Endothelial cell of umbilical vein (primary cell): Measurements from ENCODE around the gene NATD1. TPM values are rescaled to one million over a fixed set of nuclear protein-coding genes. Genes with fewer than 3 reads are reported as not detected.

ENCODE experiments used
- BruUV-seq: library from RNA; stranded (reverse); fragments of 400-500 nt; replicated peaks from 2 replicates; lab custom pipeline; 2021; lab: Mats Ljungman, UMichigan
- CTCF ChIA-PET: fragments of 300-600, 350-600 bp; sonication (Branson Sonifier 250); formaldehyde crosslinking; loops from one replicate; lab custom pipeline; 2021; ENCODE audit warnings: antibody characterized with exemption, inconsistent platforms; lab: Charles Lee
- POLR2A ChIA-PET: fragments of 300-600, 350-600 bp; sonication (Branson Sonifier 250); formaldehyde crosslinking; loops from one replicate; lab custom pipeline; 2021; ENCODE audit warnings: antibody characterized with exemption, inconsistent platforms; lab: Charles Lee
- DNase-seq: peaks from one replicate; pipeline ENCODE4 v3.0.0-alpha.2; 2011; ENCODE audit warnings: low read depth, low spot score
- FAIRE-seq: peaks from 2 replicates; lab custom pipeline; 2011; peaks lifted over from hg19 to GRCh38; lab: Jason Lieb, UNC
- H2AFZ ChIP-seq: 2 replicates; pipeline ENCODE4 v1.6.0; 2012; ENCODE audit warnings: low read depth, low read length, control low read depth, inconsistent platforms
- H3K27ac ChIP-seq: 2 replicates; pipeline ENCODE4 v1.5.1; 2011; ENCODE audit warnings: low read depth, mild to moderate bottlenecking, control low read depth, low read length, moderate library complexity; ENCODE audit not compliant: insufficient read depth
- H3K27me3 ChIP-seq, 2 experiments: 2 replicates each; pipeline versions ENCODE4 v1.6.0 to v1.6.1; 2011; ENCODE audit warnings: low read length in 2 of 2, mixed read lengths in 1 of 2; ENCODE audit not compliant: control insufficient read depth in 2 of 2, insufficient read depth in 2 of 2
- H3K36me3 ChIP-seq, 2 experiments: 2 replicates in 1 of 2; 3 replicates in 1 of 2; pipeline ENCODE4 v1.5.1; 2011; ENCODE audit warnings: low read length in 2 of 2, mild to moderate bottlenecking in 1 of 2, moderate library complexity in 1 of 2; ENCODE audit not compliant: control insufficient read depth in 2 of 2, insufficient read depth in 2 of 2; ENCODE audit errors: extremely low read depth in 1 of 2
- H3K4me1 ChIP-seq: 3 replicates; pipeline ENCODE4 v1.5.1; 2011; ENCODE audit warnings: mild to moderate bottlenecking, low read length; ENCODE audit not compliant: control insufficient read depth, insufficient read depth; ENCODE audit errors: extremely low read depth
- H3K4me2 ChIP-seq: 2 replicates; pipeline ENCODE4 v1.6.1; 2011; ENCODE audit warnings: low read length, control low read depth, mixed read lengths; ENCODE audit not compliant: insufficient read depth
- H3K4me3 ChIP-seq, 3 experiments: fragments of 200-600 bp in 1 of 3; sonication (generic), shearing (Covaris generic) in 1 of 3; replicated peaks in 1 of 3; 2 replicates each; pipeline ENCODE4 v1.5.1; 2011 to 2016; ENCODE audit warnings: control low read depth in 3 of 3, low read length in 3 of 3, mild to moderate bottlenecking in 2 of 3, inconsistent platforms in 1 of 3, low read depth in 1 of 3, moderate library complexity in 1 of 3; ENCODE audit not compliant: insufficient read depth in 1 of 3
- H3K79me2 ChIP-seq: 2 replicates; pipeline ENCODE4 v1.6.0; 2012; ENCODE audit warnings: low read length, inconsistent platforms; ENCODE audit not compliant: control insufficient read depth, insufficient read depth
- H3K9ac ChIP-seq: replicated peaks from 2 replicates; pipeline ENCODE3; 2011; ENCODE audit warnings: low read length, control low read depth; ENCODE audit not compliant: insufficient read depth; ENCODE audit errors: extremely low read depth
- H3K9me1 ChIP-seq: replicated peaks from 3 replicates; pipeline ENCODE4 v1.6.0; 2011; ENCODE audit warnings: mild to moderate bottlenecking, low read length; ENCODE audit not compliant: control insufficient read depth, insufficient read depth; ENCODE audit errors: extremely low read depth
- H3K9me3 ChIP-seq: replicated peaks from 2 replicates; pipeline ENCODE4 v1.5.1; 2012; ENCODE audit warnings: low read length, inconsistent platforms; ENCODE audit not compliant: control insufficient read depth, insufficient read depth
- H4K20me1 ChIP-seq: replicated peaks from 2 replicates; pipeline ENCODE3; 2011; ENCODE audit warnings: mild to moderate bottlenecking, low read length; ENCODE audit not compliant: control insufficient read depth, insufficient read depth; ENCODE audit errors: extremely low read depth
- CTCF ChIP-seq, 2 donors: IDR thresholded peaks; 1 replicate in 1 of 2; 2 replicates in 1 of 2; pipeline ENCODE4 v1.5.1; 2011; ENCODE audit warnings: low read length in 2 of 2, mild to moderate bottlenecking in 2 of 2, moderate library complexity in 2 of 2, control low read depth in 1 of 2, inconsistent platforms in 1 of 2, low read depth in 1 of 2; ENCODE audit not compliant: insufficient read depth in 1 of 2; ENCODE audit errors: extremely low read depth in 1 of 2
- EZH2 ChIP-seq: IDR thresholded peaks from 2 replicates; pipeline ENCODE4 v1.6.1; 2012; ENCODE audit warnings: borderline replicate concordance, low read depth, mild to moderate bottlenecking, moderate library complexity, low read length, inconsistent platforms; ENCODE audit not compliant: severe bottlenecking
- FOS ChIP-seq: IDR thresholded peaks from 2 replicates; pipeline ENCODE4 v1.6.1; 2011; ENCODE audit warnings: mild to moderate bottlenecking, low read length, moderate library complexity, borderline replicate concordance; ENCODE audit not compliant: insufficient read depth
- MAX ChIP-seq: IDR thresholded peaks from 2 replicates; pipeline ENCODE4 v1.6.1; 2011; ENCODE audit not compliant: insufficient read depth, insufficient read length
- MYC ChIP-seq: IDR thresholded peaks from one replicate; pipeline ENCODE4 v1.6.1; 2011; ENCODE audit warnings: mild to moderate bottlenecking, low read depth, low read length
- POLR2A ChIP-seq: IDR thresholded peaks from 2 replicates; pipeline ENCODE4 v1.6.1; 2012; ENCODE audit warnings: low read depth, mild to moderate bottlenecking, control low read depth, low read length
- POLR2AphosphoS5 ChIP-seq: IDR thresholded peaks from 2 replicates; pipeline ENCODE4 v1.6.1; 2012; ENCODE audit warnings: low read depth, mild to moderate bottlenecking, control low read depth, low read length, moderate library complexity; ENCODE audit not compliant: insufficient read depth
- dilution Hi-C: fragments of 300-500 bp; cut with MboI; formaldehyde crosslinking; loops from one replicate; pipeline ENCODE4 v1.15.0; 2019; ENCODE audit warnings: low sequenced_read_pairs; ENCODE audit not compliant: extremely low pct_ligation_motif_present
- intact Hi-C: fragments of 100-400 bp; cut with micrococcal nuclease; formaldehyde crosslinking; loops from one replicate; pipeline ENCODE4 v1.10.0; 2022
- polyA plus RNA-seq, 4 experiments: library from polyadenylated mRNA; depleted of rRNA in 3 of 4; stranded (reverse) in 3 of 4; unstranded in 1 of 4; fragments of >200 nt; gene quantifications; 2 replicates each; pipeline versions ENCODE4 v1.2.1 to v1.2.3, GENCODE V29; 2011 to 2012; ENCODE audit warnings: missing spikeins in 1 of 4
- total RNA-seq: library from RNA; stranded (reverse); gene quantifications from 2 replicates; pipeline ENCODE4 v1.2.3, GENCODE V29; 2021

NATD1 gene
- total and polyA plus RNA-seq, 2 donors (not counting 3 experiments of a cell fraction or from before 2014, with no cell fraction given), result 7.0 to 7.2 TPM

- intact Hi-C loops, result no loop called here
Observed at GRCh38 chr17:21251337-21252010, 1.7 kb downstream of the NATD1 start.

More at GRCh38 chr17:21251337-21252010, 1.7 kb downstream of the NATD1 start:
- H3K4me1 ChIP-seq, result peaks cover 8% of the 10 kb centered on the region
- no peak overlapping the region for H3K4me2 ChIP-seq
- dilution Hi-C loops, result no loop called here
- TF ChIP-seq MYC (no peak), EZH2 (no peak), MAX (no peak), CTCF (IDR thresholded peaks at IDR 0.05; ENCODE audit: extremely low read depth in 1 of 2, insufficient read depth in 1 of 2, low read depth in 1 of 2, low read length in 2 of 2) (no peak), POLR2AphosphoS5 (no peak), POLR2A (no peak), FOS (no peak)
- H3K79me2 ChIP-seq, result no peaks in the 10 kb centered on the region
- ChIA-PET POLR2A (interaction anchor here (0.6 kb wide), 1 partner anchor 13 kb away, joined by 7 read pairs; no protein-coding TSS in a partner anchor), CTCF (interaction anchor here (2.0 to 2.1 kb wide), 2 partner anchors 12 to 123 kb away, joined by 7 to 11 read pairs; no protein-coding TSS in a partner anchor)
- H3K4me3 ChIP-seq, result no peak overlapping the region
- H3K27me3 ChIP-seq, result no peaks in the 10 kb centered on the region
- FAIRE-seq (no peak), DNase-seq (no peak)
- H4K20me1 ChIP-seq, result no peaks in the 10 kb centered on the region
- no TSS peak for BruUV-seq
- H3K27ac ChIP-seq, result no peak overlapping the region
- H3K9me1 ChIP-seq, result no peaks in the 10 kb centered on the region
- no peaks in the 10 kb centered on the region for H3K9me3 ChIP-seq
- no peak overlapping the region for H2AFZ ChIP-seq
- H3K36me3 ChIP-seq, result no peaks in the 10 kb centered on the region
- no peak overlapping the region for H3K9ac ChIP-seq
